Gastrocnemius medialis (tissue), 4 donors: ENCODE results near the gene STMND1. TPM values are rescaled to one million over a fixed set of nuclear protein-coding genes. Genes with fewer than 3 reads are reported as not detected.
"Not testable (repeated sequence)": the region's sequence is repeated elsewhere in the genome, so short reads cannot be mapped to it uniquely, and the experiment has no call there.

Experiments
- ATAC-seq, 2 donors: fragments of 150-250 bp; one replicate each; pipeline ENCODE4 v1.9.1; 2016
- DNase-seq, 2 donors: peaks; one replicate each; pipeline ENCODE4 v3.0.0-alpha.2; 2019
- H3K27ac ChIP-seq, 4 donors: fragments of 200-600 bp; sonication (generic); 1 replicate in 1 of 4; 2 replicates in 3 of 4; pipeline ENCODE4 v1.5.1; 2016 to 2018; ENCODE audit warnings: mild to moderate bottlenecking in 2 of 4, moderate library complexity in 1 of 4
- H3K27me3 ChIP-seq, 3 donors: fragments of 200-600 bp; sonication (generic) in 2 of 3; 1 replicate in 1 of 3; 2 replicates in 2 of 3; pipeline versions ENCODE4 v1.5.1 to v1.6.0; 2016 to 2019; ENCODE audit warnings: mild to moderate bottlenecking in 1 of 3, moderate library complexity in 1 of 3
- H3K36me3 ChIP-seq, 2 donors: fragments of 200-600 bp; sonication (generic) in 1 of 2; one replicate each; pipeline ENCODE4 v1.5.1; 2017 to 2018
- H3K4me1 ChIP-seq, 2 donors: fragments of 200-600 bp; sonication (generic) in 1 of 2; one replicate each; pipeline ENCODE4 v1.5.1; 2016 to 2017; ENCODE audit warnings: mild to moderate bottlenecking in 2 of 2
- H3K4me3 ChIP-seq, 4 donors: fragments of 200-600 bp; sonication (generic) in 3 of 4; 1 replicate in 1 of 4; 2 replicates in 3 of 4; pipeline ENCODE4 v1.5.1; 2016 to 2019; ENCODE audit warnings: mild to moderate bottlenecking in 2 of 4
- H3K9me3 ChIP-seq, 3 donors: fragments of 200-600 bp; sonication (generic) in 2 of 3; 1 replicate in 1 of 3; 2 replicates in 2 of 3; pipeline ENCODE4 v1.5.1; 2016 to 2019
- POLR2A ChIP-seq, 2 donors: fragments of 450-650 bp; IDR thresholded peaks; one replicate each; pipeline ENCODE4 v1.6.1; 2017; ENCODE audit warnings: antibody characterized with exemption in 2 of 2, mild to moderate bottlenecking in 2 of 2, moderate library complexity in 2 of 2
- in situ Hi-C, 4 donors: fragments of 200-750 bp; cut with MboI; loops; one replicate each; pipeline versions ENCODE4 v1.15.0 to v1.8.0; 2017; ENCODE audit warnings: low sequenced_read_pairs in 4 of 4
- intact Hi-C: fragments of 100-400 bp; cut with DNase I; formaldehyde crosslinking; loops from one replicate; pipeline ENCODE4 v1.15.1; 2023; ENCODE audit warnings: low total_unique reads
- total RNA-seq, 4 donors: library from RNA; depleted of rRNA; stranded (reverse); fragments of >200 nt; gene quantifications; one replicate each; pipeline versions ENCODE4 v1.1.0 to v1.2.3, GENCODE V29; 2016
- TF ChIP-seq, protein P1 (sequence below), 5 experiments: fragments of 450-650 bp in 3 of 5; fragments of 200-600 bp in 2 of 5; sonication (generic) in 2 of 5; IDR thresholded peaks in 4 of 5; conservative IDR thresholded peaks in 1 of 5; 1 replicate in 4 of 5; 2 replicates in 1 of 5; pipeline ENCODE4 v1.5.1; 2016 to 2019; ENCODE audit warnings: antibody characterized with exemption in 5 of 5, mild to moderate bottlenecking in 3 of 5, moderate library complexity in 3 of 5

The STMND1 gene
- total RNA-seq, 4 donors from 2014 or later = not detected

DNA sequence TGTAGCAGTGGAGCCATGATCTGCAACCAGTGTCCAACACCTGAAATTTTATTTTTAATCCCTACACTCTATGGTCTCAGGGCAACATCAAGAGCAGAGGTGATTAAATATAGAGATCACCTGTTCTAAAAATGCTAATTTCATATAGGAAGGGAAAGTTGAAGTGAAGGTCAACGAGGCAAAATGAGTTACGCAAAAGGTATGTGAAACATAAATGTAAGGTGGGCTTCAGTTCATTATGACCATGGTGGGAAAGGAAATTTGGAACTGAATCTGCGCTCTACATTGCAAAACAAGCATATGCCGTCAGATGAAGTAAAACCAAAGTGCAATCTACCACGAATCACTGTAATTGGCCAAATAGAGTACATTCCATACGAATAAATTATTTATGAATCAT is 35.2 kb upstream of the STMND1 start:
- in situ Hi-C loops (no loop called here), intact Hi-C loops (no loop called here)
- Histone ChIP-seq H3K27me3 (no peaks in the 10 kb centered on the region), H3K9me3 (no peaks in the 10 kb centered on the region), H3K36me3 (no peaks in the 10 kb centered on the region), H3K4me3 (no peak overlapping the region), H3K4me1 (no peaks in the 10 kb centered on the region), H3K27ac (no peak overlapping the region)
- no peak for TF ChIP-seq POLR2A (IDR thresholded peaks at IDR 0.05)
- TF ChIP-seq, protein P1, sequence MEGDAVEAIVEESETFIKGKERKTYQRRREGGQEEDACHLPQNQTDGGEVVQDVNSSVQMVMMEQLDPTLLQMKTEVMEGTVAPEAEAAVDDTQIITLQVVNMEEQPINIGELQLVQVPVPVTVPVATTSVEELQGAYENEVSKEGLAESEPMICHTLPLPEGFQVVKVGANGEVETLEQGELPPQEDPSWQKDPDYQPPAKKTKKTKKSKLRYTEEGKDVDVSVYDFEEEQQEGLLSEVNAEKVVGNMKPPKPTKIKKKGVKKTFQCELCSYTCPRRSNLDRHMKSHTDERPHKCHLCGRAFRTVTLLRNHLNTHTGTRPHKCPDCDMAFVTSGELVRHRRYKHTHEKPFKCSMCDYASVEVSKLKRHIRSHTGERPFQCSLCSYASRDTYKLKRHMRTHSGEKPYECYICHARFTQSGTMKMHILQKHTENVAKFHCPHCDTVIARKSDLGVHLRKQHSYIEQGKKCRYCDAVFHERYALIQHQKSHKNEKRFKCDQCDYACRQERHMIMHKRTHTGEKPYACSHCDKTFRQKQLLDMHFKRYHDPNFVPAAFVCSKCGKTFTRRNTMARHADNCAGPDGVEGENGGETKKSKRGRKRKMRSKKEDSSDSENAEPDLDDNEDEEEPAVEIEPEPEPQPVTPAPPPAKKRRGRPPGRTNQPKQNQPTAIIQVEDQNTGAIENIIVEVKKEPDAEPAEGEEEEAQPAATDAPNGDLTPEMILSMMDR (IDR thresholded peaks at IDR 0.05 in 4 of 5, conservative IDR thresholded peaks at IDR 0.05 in 1 of 5) = no peak
- no peak for ATAC-seq
- no peak for DNase-seq

- H3K4me3 ChIP-seq, ATAC-seq, H3K27ac ChIP-seq, H3K27me3 ChIP-seq, H3K9me3 ChIP-seq, H3K36me3 ChIP-seq, DNase-seq, H3K4me1 ChIP-seq, intact Hi-C loops, in situ Hi-C loops: not testable (repeated sequence)
Observed at GRCh38 chr6:17068972-17069371, 32.9 kb upstream of the STMND1 start.

- in situ Hi-C loops, ATAC-seq: not testable (repeated sequence)
Observed at GRCh38 chr6:17070400-17070799, 31.4 kb upstream of the STMND1 start.

GRCh38 chr6:17073596-17073995 is 28.3 kb upstream of the STMND1 start:
- H3K27me3 ChIP-seq, H3K4me3 ChIP-seq, in situ Hi-C loops, H3K4me1 ChIP-seq, ATAC-seq, H3K36me3 ChIP-seq, H3K9me3 ChIP-seq, H3K27ac ChIP-seq, intact Hi-C loops, DNase-seq: not testable (repeated sequence)

More at GRCh38 chr6:17070400-17070799, 31.4 kb upstream of the STMND1 start:
- H3K27ac ChIP-seq, H3K36me3 ChIP-seq, H3K4me3 ChIP-seq, H3K4me1 ChIP-seq, DNase-seq, intact Hi-C loops, H3K9me3 ChIP-seq, H3K27me3 ChIP-seq: not testable (repeated sequence)

GRCh38 chr6:17081273-17081672 is 20.6 kb upstream of the STMND1 start:
- Histone ChIP-seq H3K27ac (no peak overlapping the region), H3K9me3 (no peaks in the 10 kb centered on the region), H3K4me3 (no peak overlapping the region), H3K4me1 (peaks cover 3 to 8% of the 10 kb centered on the region in 2 donors), H3K27me3 (no peaks in the 10 kb centered on the region), H3K36me3 (no peaks in the 10 kb centered on the region)
- in situ Hi-C loops = no loop called here
- DNase-seq = no peak
- ATAC-seq = no peak
- TF ChIP-seq POLR2A (IDR thresholded peaks at IDR 0.05) = no peak
- TF ChIP-seq, protein P1 (IDR thresholded peaks at IDR 0.05 in 4 of 5, conservative IDR thresholded peaks at IDR 0.05 in 1 of 5) = no peak
- intact Hi-C loops = no loop called here

- H3K27me3 ChIP-seq = no peaks in the 10 kb centered on the region
- TF ChIP-seq POLR2A (IDR thresholded peaks at IDR 0.05) = no peak
- TF ChIP-seq, protein P1 (IDR thresholded peaks at IDR 0.05 in 4 of 5, conservative IDR thresholded peaks at IDR 0.05 in 1 of 5) = no peak
- no peak for ATAC-seq
- H3K27ac ChIP-seq = no peak overlapping the region
- intact Hi-C loops (no loop called here), in situ Hi-C loops (no loop called here)
- no peaks in the 10 kb centered on the region for H3K9me3 ChIP-seq
- no peaks in the 10 kb centered on the region for H3K36me3 ChIP-seq
- H3K4me3 ChIP-seq = no peak overlapping the region
- no peak for DNase-seq
- H3K4me1 ChIP-seq = peaks cover 3 to 8% of the 10 kb centered on the region in 2 donors
Observed at GRCh38 chr6:17081860-17082508, 19.9 kb upstream of the STMND1 start.
